NCI-H128 (cell line): ENCODE results near the gene LARP7.
"Not testable (repeated sequence)": the region's sequence is repeated elsewhere in the genome, so short reads cannot be mapped to it uniquely, and the experiment has no call there.

Source experiments
- DNase-seq: peaks from one replicate; lab custom pipeline; 2025; ENCODE audit not compliant: unreplicated experiment; lab: John Stamatoyannopoulos, UW

LARP7 gene

GRCh38 chr4:112649055-112649408, 12.1 kb downstream of the LARP7 start:
- DNase-seq, result no peak

- DNase-seq, result no peak
Measured at GRCh38 chr4:112650332-112650731, 13.4 kb downstream of the LARP7 start.

- no peak for DNase-seq
Measured at GRCh38 chr4:112651641-112652040, 14.7 kb downstream of the LARP7 start.

GRCh38 chr4:112652216-112652615, 15.3 kb downstream of the LARP7 start:
- no peak for DNase-seq

DNA sequence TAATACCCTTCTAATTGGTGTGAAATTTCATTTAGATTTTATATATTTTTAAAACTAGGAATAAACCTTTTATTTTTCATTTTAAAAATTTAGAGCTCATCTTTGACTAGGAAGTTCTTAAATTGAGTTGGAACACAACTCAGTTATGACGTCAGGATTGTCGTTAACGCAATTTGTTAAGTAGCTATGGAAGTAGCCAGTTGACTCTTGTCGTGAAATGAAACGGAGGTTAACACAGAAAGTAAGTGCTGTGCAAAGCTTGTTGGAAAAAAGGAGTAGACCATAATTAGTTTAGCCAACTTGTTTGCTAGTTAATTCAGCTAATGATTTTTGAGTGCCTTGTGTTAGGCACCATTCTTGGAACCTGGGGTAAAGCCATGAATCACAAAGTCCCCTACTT, 18.3 kb downstream of the LARP7 start:
- DNase-seq, result no peak

DNA sequence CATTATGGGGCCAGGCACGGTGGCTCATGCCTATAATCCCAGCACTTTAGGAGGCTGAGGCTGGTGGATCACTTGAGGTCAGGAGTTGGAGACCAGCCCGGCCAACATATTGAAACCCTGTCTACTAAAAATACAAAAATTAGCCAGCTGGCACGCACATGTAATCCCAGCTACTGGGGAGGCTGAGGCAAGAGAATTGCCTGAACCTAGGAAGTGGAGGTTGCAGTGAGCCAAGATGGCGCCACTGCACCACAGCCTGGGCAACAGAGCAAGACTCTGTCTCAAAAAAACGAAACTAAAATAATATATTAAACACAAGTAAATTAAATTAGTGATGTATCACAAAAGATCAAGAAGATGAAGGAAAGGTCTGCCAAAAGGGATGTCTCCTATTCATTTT, 19.2 kb downstream of the LARP7 start:
- DNase-seq, result not testable (repeated sequence)

DNA sequence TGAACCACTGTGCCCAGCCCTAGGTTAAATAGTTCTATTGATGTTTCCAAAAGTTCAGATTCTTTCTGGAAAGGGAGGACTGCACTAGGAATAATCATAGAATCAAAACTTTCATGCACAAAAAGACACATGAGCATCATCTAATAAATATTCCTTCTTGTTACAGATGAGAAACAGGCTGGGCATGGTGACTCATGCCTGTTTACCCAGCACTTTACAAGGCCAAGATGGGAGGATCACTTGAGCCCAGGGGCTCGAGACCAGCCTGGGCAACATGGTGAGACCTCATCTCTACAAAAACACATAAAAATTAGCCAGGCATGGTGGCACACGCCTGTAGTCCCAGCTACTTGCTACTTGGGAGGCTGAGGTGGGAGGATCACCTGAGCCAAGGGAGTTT, 27.7 kb downstream of the LARP7 start:
- DNase-seq, result no peak

DNA sequence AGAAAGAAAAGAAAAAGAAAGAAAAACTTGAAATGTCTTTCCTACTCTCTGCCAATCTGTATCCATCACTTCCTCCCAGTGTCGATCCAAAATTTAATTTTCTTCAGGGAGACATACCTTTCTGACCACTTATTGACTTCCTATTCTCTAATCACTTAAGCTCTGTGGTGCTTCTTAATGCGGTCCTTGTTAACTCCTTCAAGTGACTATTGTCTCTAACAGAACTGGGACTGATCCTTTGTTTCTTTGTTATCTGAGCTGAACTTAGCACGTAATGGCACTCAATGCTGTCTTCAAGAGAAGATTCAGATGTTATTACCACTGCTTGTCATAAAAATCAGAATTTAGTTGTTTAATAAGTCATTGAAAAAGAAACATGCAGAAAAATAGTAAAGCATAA, 31.2 kb downstream of the LARP7 start:
- DNase-seq, result no peak

DNA sequence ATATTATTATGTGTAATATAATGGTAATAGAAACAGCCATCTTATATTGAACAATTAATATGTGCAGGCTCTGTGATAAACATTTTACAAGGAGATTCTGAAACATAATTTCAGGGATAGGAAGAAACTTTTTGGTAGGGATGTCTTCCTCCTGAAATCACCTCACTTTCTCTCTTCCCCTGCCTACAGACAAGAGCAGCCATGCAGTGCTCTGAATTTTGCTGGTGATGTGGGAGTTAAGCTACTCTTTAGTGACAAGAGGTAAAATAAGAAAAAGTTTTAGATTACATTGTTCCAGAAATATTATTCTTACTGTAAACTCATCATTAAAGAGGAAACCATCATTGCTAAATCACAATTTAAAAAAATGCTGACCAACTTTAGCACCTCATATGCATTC, 36.1 kb downstream of the LARP7 start:
- no peak for DNase-seq

GRCh38 chr4:112673686-112674085, 36.7 kb downstream of the LARP7 start:
- no peak for DNase-seq

DNA sequence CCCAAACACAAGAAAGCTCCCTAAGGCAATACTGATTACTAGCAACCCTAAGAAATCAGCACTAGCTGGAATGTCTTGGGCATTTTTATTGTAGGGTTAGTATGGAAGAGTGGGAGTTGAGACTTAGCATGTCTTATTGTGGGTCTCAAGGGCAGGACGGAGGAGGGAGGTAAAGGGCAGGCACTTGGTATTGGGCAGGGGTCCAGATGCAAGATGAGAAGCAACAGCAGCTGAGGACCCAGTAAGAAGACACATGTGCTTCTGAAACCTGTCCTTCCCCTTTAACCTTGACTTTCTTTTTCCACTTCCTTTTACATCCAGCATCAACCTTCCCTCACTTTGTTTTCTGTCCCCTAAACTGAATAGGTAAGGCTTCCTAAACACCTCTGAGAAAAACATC, 37.4 kb downstream of the LARP7 start:
- DNase-seq, result no peak

DNA sequence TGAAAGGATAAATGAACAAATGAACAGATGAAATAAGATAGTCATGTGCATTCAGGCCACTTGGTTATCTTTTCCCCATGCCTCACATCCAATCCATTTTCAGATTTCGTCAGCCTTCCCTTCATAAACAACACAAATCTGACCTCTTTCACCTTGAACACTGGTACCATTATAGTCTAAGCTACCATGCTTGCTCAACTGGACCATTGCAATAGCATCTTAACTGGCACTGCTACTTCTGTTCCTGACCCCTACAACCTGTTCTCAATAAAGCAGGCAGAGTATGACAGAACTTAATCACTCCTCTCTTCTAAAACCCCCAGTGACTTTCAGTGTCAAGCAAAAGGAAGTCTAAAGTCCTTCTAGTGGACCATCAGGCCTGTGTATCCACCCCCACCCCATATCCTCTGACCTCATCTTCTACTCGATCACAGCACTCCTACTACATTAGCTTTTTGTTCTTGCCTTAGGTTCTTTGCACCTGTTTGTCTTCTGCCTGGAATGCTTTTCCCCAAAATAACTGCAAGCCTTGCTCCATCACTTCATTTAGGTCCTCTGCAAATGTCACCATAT, 40.7 kb downstream of the LARP7 start:
- DNase-seq, result no peak

DNA sequence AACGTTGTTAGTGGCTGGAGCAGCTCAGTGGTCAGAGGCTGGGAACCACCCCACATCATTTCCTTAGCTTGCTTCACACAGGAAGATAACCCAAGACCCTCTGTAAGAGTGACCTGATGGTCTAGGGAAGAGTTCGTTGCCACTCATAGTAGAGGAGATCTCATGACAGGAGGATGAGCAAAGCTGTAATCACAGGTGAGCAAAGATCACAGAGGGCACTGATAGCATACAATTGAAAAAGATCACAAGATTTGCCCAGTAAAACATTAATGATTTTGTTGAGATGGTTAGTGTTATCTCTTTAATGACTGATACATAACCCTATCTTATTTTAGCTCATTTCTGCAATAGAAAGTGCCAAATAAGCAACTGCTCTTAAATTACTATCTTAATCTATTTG, 44.1 kb downstream of the LARP7 start:
- no peak for DNase-seq

GRCh38 chr4:112693507-112693906, 56.6 kb downstream of the LARP7 start:
- DNase-seq, result no peak

DNA sequence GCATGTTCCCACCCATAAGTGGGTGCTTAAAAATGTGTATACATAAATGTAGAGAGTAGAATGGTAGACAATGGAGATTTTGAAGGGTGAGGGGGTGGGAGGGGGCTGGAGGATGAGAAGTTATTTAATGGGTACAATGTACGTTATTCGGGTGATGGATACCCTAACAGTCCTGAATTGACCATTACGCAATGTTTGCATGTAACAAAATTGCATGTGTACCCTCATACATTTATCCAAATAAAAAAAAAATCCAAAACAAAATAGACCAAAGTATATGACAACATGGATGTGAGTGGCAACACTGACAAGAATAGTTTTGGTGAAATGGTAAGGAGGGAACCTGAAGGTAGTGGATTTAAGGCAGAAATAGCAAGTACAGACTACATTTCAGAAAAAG, 63.7 kb downstream of the LARP7 start:
- DNase-seq, result no peak

- DNase-seq, result no peak
Measured at GRCh38 chr4:112702892-112703291, 65.9 kb downstream of the LARP7 start.

DNA sequence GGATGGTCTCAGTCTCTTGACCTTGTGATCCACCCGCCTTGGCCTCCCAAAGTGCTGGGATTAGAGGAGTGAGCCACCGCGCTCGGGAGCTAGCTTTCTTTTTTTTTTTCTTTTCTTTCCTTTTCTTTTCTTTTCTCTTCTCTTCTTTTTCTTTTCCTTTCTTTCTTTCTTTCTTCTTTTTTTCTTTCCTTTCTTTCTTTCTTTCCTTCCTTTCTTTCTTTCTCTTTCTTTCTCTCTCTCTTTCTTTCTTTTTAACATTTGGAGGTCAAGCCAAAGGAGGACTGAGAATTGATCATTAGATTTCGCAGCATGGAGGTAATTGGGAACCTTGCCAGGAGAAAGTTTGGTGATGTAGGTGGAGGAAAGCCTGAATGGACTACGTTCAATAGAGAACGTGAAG, 67.4 kb downstream of the LARP7 start:
- no peak for DNase-seq

GRCh38 chr4:112704991-112705845, 68.3 kb downstream of the LARP7 start:
- DNase-seq, result no peak

DNA sequence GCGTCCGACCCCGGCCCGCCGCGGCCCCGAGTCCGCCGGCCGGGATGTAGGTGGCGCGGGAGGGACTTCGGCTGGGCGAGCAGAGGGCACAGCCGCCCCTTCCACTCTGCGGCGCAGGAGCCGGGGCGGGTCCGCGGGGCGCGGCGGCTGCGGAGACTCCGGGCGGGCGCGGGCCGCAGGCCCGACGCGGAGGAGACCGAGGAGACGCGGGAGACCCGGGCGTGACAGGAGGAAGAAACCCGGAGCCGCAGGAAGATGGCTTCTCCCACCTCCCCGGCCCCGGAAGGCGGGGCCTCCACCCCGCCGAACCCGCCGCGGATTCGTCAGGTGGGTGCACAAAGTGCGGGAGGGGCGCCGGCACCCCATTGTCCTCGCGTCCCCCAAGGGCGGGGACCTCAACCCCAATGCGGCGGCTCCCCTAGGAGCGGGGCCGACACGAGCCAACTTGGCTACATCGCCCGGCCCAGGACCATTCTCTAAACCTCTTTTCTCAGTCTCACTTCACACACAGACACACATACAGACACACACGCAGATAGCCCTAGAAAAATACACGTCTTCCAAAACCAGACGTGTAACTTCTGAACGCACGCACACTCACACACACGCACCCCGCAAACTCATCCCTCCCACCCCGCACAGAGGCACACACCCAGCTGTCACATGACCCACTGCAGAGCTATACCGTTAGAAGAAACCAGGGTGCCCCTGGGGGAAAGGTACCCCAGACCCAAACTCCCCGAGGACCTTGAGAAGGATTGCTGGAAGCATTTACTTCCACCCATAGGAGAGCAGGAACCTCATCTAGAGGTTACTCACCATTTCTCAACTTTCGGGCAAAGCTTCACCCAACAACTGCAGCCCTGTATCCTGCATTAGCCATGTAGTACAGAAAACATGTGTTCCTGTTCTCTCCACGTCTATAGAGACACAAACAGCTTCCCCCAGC, 69.2 kb downstream of the LARP7 start:
- DNase-seq, result not testable (repeated sequence)

- DNase-seq, result no peak
Measured at GRCh38 chr4:112706840-112707207, 69.9 kb downstream of the LARP7 start.
